ENCODE results near the gene COPG2.

COPG2 gene

DNA sequence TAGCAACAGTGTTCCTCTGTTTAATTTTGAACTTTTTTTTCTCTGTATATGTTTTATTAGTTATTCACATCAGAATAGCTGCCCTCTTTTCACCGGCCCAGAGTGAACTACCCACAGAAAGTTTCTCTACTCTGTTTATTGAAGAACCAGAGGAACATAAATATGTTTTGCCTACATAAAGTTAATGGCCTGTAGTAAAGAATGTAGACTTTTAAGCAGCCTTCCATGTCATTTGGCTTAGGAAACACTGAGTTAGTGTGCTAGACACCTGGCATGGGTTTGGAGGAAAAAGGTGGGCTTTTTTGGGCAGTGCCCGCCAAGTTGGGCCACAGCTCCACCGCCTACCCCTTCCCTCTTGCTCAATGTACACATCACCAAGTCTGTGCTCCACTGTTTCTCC is 185.5 kb downstream of the COPG2 start:
- no peak overlapping the region for H2AFZ ChIP-seq (ENCODE audit: low read depth, low read length, severe bottlenecking)
- H3K79me2 ChIP-seq (ENCODE audit: insufficient read depth, low read length) = no peaks in the 10 kb centered on the region
- no peak overlapping the region for H3K9ac ChIP-seq (ENCODE audit: low read length)
- H3K4me3 ChIP-seq (ENCODE audit: insufficient read depth, low read length, poor library complexity, severe bottlenecking) = no peak overlapping the region
- H4K20me1 ChIP-seq (ENCODE audit: low read depth, low read length) = no peaks in the 10 kb centered on the region
- TF ChIP-seq, protein P1, sequence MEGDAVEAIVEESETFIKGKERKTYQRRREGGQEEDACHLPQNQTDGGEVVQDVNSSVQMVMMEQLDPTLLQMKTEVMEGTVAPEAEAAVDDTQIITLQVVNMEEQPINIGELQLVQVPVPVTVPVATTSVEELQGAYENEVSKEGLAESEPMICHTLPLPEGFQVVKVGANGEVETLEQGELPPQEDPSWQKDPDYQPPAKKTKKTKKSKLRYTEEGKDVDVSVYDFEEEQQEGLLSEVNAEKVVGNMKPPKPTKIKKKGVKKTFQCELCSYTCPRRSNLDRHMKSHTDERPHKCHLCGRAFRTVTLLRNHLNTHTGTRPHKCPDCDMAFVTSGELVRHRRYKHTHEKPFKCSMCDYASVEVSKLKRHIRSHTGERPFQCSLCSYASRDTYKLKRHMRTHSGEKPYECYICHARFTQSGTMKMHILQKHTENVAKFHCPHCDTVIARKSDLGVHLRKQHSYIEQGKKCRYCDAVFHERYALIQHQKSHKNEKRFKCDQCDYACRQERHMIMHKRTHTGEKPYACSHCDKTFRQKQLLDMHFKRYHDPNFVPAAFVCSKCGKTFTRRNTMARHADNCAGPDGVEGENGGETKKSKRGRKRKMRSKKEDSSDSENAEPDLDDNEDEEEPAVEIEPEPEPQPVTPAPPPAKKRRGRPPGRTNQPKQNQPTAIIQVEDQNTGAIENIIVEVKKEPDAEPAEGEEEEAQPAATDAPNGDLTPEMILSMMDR (IDR thresholded peaks at IDR 0.05; ENCODE audit: insufficient read depth, low read length, poor library complexity, severe bottlenecking) = no peak
- no peak for TF ChIP-seq EZH2phosphoT487 (conservative IDR thresholded peaks at IDR 0.05; ENCODE audit: low read length)
- H3K27me3 ChIP-seq (ENCODE audit: low read length) = no peaks in the 10 kb centered on the region
- H3K9me2 ChIP-seq (replicated peaks; ENCODE audit: insufficient read depth, low read length) = no peaks in the 10 kb centered on the region
- H3K9me3 ChIP-seq (ENCODE audit: insufficient read depth, low read length) = no peaks in the 10 kb centered on the region
- peaks cover 7% of the 10 kb centered on the region; the same call in 1 of the 2 replicates for H3F3A ChIP-seq (ENCODE audit: insufficient read depth)
- no peak overlapping the region for H3K27ac ChIP-seq (ENCODE audit: low read depth, low read length)
- H3K4me2 ChIP-seq (ENCODE audit: low read depth, low read length, poor library complexity, severe bottlenecking) = no peak overlapping the region
- H3K36me3 ChIP-seq (ENCODE audit: low read length) = no peaks in the 10 kb centered on the region

DNA sequence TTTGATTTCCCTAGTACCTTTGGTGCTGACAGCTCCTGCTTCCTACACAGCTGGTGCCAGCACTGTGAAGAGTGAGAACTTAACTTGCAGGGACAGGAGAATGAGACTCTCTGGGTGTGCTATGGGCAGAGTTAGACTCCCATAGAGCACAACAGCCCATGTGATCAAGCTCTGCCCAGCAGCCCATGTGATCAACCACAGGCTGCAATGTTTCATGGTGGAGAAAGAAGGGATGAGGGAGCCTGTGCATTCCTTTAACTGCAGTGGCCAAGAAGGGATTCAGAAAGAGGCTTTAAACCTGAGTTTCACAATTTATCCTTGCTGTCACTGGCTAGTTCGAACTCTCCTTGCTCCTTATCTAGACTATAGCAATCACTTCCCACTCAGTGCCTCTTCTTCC is 186.7 kb downstream of the COPG2 start:
- Histone ChIP-seq H3K4me3 (ENCODE audit: insufficient read depth, low read length, poor library complexity, severe bottlenecking) (no peak overlapping the region), H2AFZ (ENCODE audit: low read depth, low read length, severe bottlenecking) (no peak overlapping the region)
- TF ChIP-seq, protein P1 (IDR thresholded peaks at IDR 0.05; ENCODE audit: insufficient read depth, low read length, poor library complexity, severe bottlenecking) = no peak
- TF ChIP-seq EZH2phosphoT487 (conservative IDR thresholded peaks at IDR 0.05; ENCODE audit: low read length) = no peak

DNA sequence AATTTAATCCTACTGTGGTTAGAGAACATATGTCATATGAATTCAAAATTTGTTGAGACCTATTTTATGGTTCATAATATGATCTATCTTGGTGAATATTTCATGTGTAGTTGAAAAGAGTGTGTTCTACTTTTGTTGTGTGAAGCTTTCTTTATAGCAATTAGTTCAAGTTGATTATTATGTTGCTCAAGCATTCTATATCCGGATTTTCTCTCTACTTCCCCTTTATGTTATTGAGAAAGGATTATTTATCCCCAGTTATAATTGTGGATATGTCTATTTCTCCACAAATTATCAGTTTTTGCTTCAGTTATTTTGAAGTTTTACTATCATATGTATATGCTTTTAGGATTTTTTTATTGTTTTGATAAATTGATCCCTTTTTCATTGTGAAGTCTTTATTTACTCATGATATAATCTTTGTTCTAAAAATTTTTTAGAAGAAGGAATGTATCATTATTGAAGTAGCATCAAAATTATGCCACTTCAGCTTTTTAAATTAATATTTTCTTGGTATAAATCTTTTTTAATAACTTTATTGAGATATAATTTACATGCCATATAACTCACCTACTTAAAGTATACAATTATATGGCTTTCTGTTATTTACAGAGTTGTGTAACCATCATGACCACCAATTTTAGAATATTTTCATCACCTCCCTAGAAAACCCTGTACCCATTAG is 188.7 kb downstream of the COPG2 start:
- Histone ChIP-seq H3K4me2 (ENCODE audit: low read depth, low read length, poor library complexity, severe bottlenecking) (no peak overlapping the region), H3F3A (ENCODE audit: insufficient read depth) (no peaks in the 10 kb centered on the region), H2AFZ (ENCODE audit: low read depth, low read length, severe bottlenecking) (no peak overlapping the region), H3K9me2 (replicated peaks; ENCODE audit: insufficient read depth, low read length) (no peaks in the 10 kb centered on the region), H3K4me3 (ENCODE audit: insufficient read depth, low read length, poor library complexity, severe bottlenecking) (no peak overlapping the region), H3K79me2 (ENCODE audit: insufficient read depth, low read length) (no peaks in the 10 kb centered on the region), H3K27ac (ENCODE audit: low read depth, low read length) (no peak overlapping the region), H4K20me1 (ENCODE audit: low read depth, low read length) (no peaks in the 10 kb centered on the region), H3K36me3 (ENCODE audit: low read length) (no peaks in the 10 kb centered on the region), H3K9me3 (ENCODE audit: insufficient read depth, low read length) (no peaks in the 10 kb centered on the region), H3K9ac (ENCODE audit: low read length) (no peak overlapping the region), H3K27me3 (ENCODE audit: low read length) (no peaks in the 10 kb centered on the region)
- TF ChIP-seq, protein P1 (IDR thresholded peaks at IDR 0.05; ENCODE audit: insufficient read depth, low read length, poor library complexity, severe bottlenecking) = no peak
- no peak for TF ChIP-seq EZH2phosphoT487 (conservative IDR thresholded peaks at IDR 0.05; ENCODE audit: low read length)

More for the DNA sequence above, 186.7 kb downstream of the COPG2 start:
- H3K9ac ChIP-seq (ENCODE audit: low read length) = no peak overlapping the region
- no peak overlapping the region for H3K27ac ChIP-seq (ENCODE audit: low read depth, low read length)
- 0 out of 2 replicates have a peak, but pooled peaks cover 1% of the 10 kb centered on the region for H3F3A ChIP-seq (ENCODE audit: insufficient read depth)
- no peaks in the 10 kb centered on the region for H3K27me3 ChIP-seq (ENCODE audit: low read length)
- no peaks in the 10 kb centered on the region for H3K79me2 ChIP-seq (ENCODE audit: insufficient read depth, low read length)
- no peaks in the 10 kb centered on the region for H3K9me2 ChIP-seq (replicated peaks; ENCODE audit: insufficient read depth, low read length)
- no peaks in the 10 kb centered on the region for H3K9me3 ChIP-seq (ENCODE audit: insufficient read depth, low read length)
- H3K4me2 ChIP-seq (ENCODE audit: low read depth, low read length, poor library complexity, severe bottlenecking) = no peak overlapping the region
- H3K36me3 ChIP-seq (ENCODE audit: low read length) = no peaks in the 10 kb centered on the region
- H4K20me1 ChIP-seq (ENCODE audit: low read depth, low read length) = no peaks in the 10 kb centered on the region
